Mesothelial cell of epicardium (in vitro differentiated cells): ENCODE results near the gene CH25H. TPM values are rescaled to one million over a fixed set of nuclear protein-coding genes. Genes with fewer than 3 reads are reported as not detected.

Experiments used
- DNase-seq, 2 experiments: peaks; one replicate each; pipeline ENCODE4 v3.0.0; 2021; ENCODE audit warnings: low spot score in 2 of 2; ENCODE audit not compliant: unreplicated experiment in 2 of 2
- H3K27ac Mint-ChIP-seq: 2 replicates; pipeline ENCODE4 v1.8.0; 2021; ENCODE audit warnings: mixed read lengths
- H3K27me3 Mint-ChIP-seq: 2 replicates; pipeline ENCODE4 v1.8.0; 2021; ENCODE audit warnings: low read depth, mixed read lengths
- H3K36me3 Mint-ChIP-seq: 2 replicates; pipeline ENCODE4 v1.8.0; 2021; ENCODE audit warnings: mixed read lengths
- H3K4me1 Mint-ChIP-seq: 2 replicates; pipeline ENCODE4 v1.8.0; 2021; ENCODE audit warnings: mixed read lengths
- H3K4me3 Mint-ChIP-seq: 2 replicates; pipeline ENCODE4 v1.8.0; 2021; ENCODE audit warnings: mild to moderate bottlenecking, moderate library complexity, mixed read lengths
- H3K9me3 Mint-ChIP-seq: 2 replicates; pipeline ENCODE4 v1.8.0; 2021; ENCODE audit warnings: mixed read lengths
- CTCF ChIP-seq: fragments of 200-600 bp; sonication (generic); IDR thresholded peaks from one replicate; pipeline ENCODE4 v1.5.0; 2021; ENCODE audit warnings: antibody characterized with exemption; ENCODE audit not compliant: unreplicated experiment
- total RNA-seq: library from RNA; stranded (reverse); gene quantifications from 3 replicates; pipeline ENCODE4 v1.2.1, GENCODE V29; 2021

Gene CH25H
- total RNA-seq, 1 donor from 2014 or later = not detected

GRCh38 chr10:89164920-89165319 is 42.2 kb downstream of the CH25H start:
- H3K4me1 Mint-ChIP-seq = no peaks in the 10 kb centered on the region
- no peak for DNase-seq
- H3K27me3 Mint-ChIP-seq = peaks cover 61% of the 10 kb centered on the region
- H3K36me3 Mint-ChIP-seq = no peaks in the 10 kb centered on the region
- no peaks in the 10 kb centered on the region for H3K9me3 Mint-ChIP-seq
- TF ChIP-seq CTCF = no peak
- no peak overlapping the region for H3K27ac Mint-ChIP-seq
- H3K4me3 Mint-ChIP-seq = no peak overlapping the region

GRCh38 chr10:89164080-89164479 is 43.0 kb downstream of the CH25H start:
- Mint-ChIP-seq H3K27me3 (peaks cover 55% of the 10 kb centered on the region), H3K27ac (no peak overlapping the region), H3K9me3 (no peaks in the 10 kb centered on the region), H3K4me1 (no peaks in the 10 kb centered on the region), H3K36me3 (no peaks in the 10 kb centered on the region), H3K4me3 (no peak overlapping the region)
- DNase-seq = no peak
- no peak for TF ChIP-seq CTCF

- Mint-ChIP-seq H3K27me3 (peaks cover 55% of the 10 kb centered on the region), H3K36me3 (no peaks in the 10 kb centered on the region), H3K4me1 (no peaks in the 10 kb centered on the region), H3K27ac (no peak overlapping the region), H3K9me3 (no peaks in the 10 kb centered on the region), H3K4me3 (no peak overlapping the region)
- no peak for DNase-seq
- no peak for TF ChIP-seq CTCF
Observed at GRCh38 chr10:89163265-89163995, 43.7 kb downstream of the CH25H start.

GRCh38 chr10:89162596-89162995 is 44.5 kb downstream of the CH25H start:
- Mint-ChIP-seq H3K36me3 (no peaks in the 10 kb centered on the region), H3K4me3 (no peak overlapping the region), H3K27me3 (peaks cover 50% of the 10 kb centered on the region), H3K27ac (no peak overlapping the region), H3K4me1 (no peaks in the 10 kb centered on the region), H3K9me3 (no peaks in the 10 kb centered on the region)
- TF ChIP-seq CTCF = no peak
- DNase-seq = no peak

GRCh38 chr10:89160339-89160738 is 46.8 kb downstream of the CH25H start:
- TF ChIP-seq CTCF = no peak
- Mint-ChIP-seq H3K4me1 (no peaks in the 10 kb centered on the region), H3K9me3 (no peaks in the 10 kb centered on the region), H3K27ac (no peak overlapping the region), H3K27me3 (peaks cover 54% of the 10 kb centered on the region), H3K36me3 (no peaks in the 10 kb centered on the region), H3K4me3 (no peak overlapping the region)
- no peak for DNase-seq
